ENCODE results near the gene KRTAP5-2. TPM values are rescaled to one million over a fixed set of nuclear protein-coding genes. Genes with fewer than 3 reads are reported as not detected.

KRTAP5-2 gene
- total and polyA plus RNA-seq, 2 of the 4 experiments (the other 2 are of a cell fraction): not detected

GRCh38 chr11:1548221-1549070 lies 49.6 kb downstream of the KRTAP5-2 start:
- CTCF ChIA-PET: interaction anchor here (2.1 kb wide), 1 partner anchor 26 kb away, joined by 6 read pairs; no protein-coding TSS in a partner anchor

More at GRCh38 chr11:1548221-1549070, 49.6 kb downstream of the KRTAP5-2 start:
- H2AK9ac ChIP-seq (replicated peaks; ENCODE audit: low read depth, low read length, poor library complexity): peak overlapping the region; percentile 76
- peak overlapping the region; percentile 10; the same call in 1 of the 2 replicates for H3K4me2 ChIP-seq (ENCODE audit: low read depth, low read length)
- intact Hi-C loops (cut with micrococcal nuclease): no loop called here
- in situ Hi-C loops (cut with MboI; ENCODE audit: low sequenced_read_pairs): no loop called here
- BruUV-seq (replicated peaks): no TSS peak
- H2AFZ ChIP-seq (replicated peaks; ENCODE audit: low read length, poor library complexity): peak overlapping the region; percentile 89
- no peak overlapping the region for H4K91ac ChIP-seq (ENCODE audit: insufficient read depth, low read depth, low read length)
- no peak overlapping the region for H3K9ac ChIP-seq (ENCODE audit: low read depth, low read length)
- H4K20me1 ChIP-seq (ENCODE audit: insufficient read depth, low read length): peaks cover 5% of the 10 kb centered on the region; the same call in 1 of the 2 replicates
- dilution Hi-C loops (cut with HindIII; ENCODE audit: low sequenced_read_pairs, unreplicated experiment): no loop called here
- H3K36me3 ChIP-seq (ENCODE audit: control insufficient read depth, insufficient read depth, low read length): no peaks in the 10 kb centered on the region
- H3K14ac ChIP-seq (replicated peaks; ENCODE audit: low read depth, low read length): no peak overlapping the region
- H3K18ac ChIP-seq (ENCODE audit: low read depth, low read length): no peak overlapping the region
- H3K9me1 ChIP-seq (ENCODE audit: insufficient read depth, low read length): no peaks in the 10 kb centered on the region
- H2BK20ac ChIP-seq (ENCODE audit: low read depth, low read length): no peak overlapping the region
- H3K23ac ChIP-seq (ENCODE audit: low read depth, low read length): no peak overlapping the region
- DNase-seq (peak; percentile 42), ATAC-seq (ENCODE audit: low read depth) (peak; percentile 40; the same call in 1 of the 2 replicates)
- H4K5ac ChIP-seq (ENCODE audit: low read depth, low read length): no peak overlapping the region
- TF ChIP-seq CHD1 (IDR thresholded peaks at IDR 0.05; ENCODE audit: low read depth, low read length) (no peak), MXI1 (IDR thresholded peaks at IDR 0.05; ENCODE audit: borderline replicate concordance, low read depth, low read length) (no peak), CEBPB (IDR thresholded peaks at IDR 0.05; ENCODE audit: low read depth, low read length) (peak; percentile 90), MAFK (IDR thresholded peaks at IDR 0.05; ENCODE audit: low read depth, low read length) (no peak)
- peaks cover 46% of the 10 kb centered on the region for H3K27me3 ChIP-seq (ENCODE audit: control insufficient read depth, insufficient read depth, low read length)
- no peak overlapping the region for H3K27ac ChIP-seq (ENCODE audit: insufficient read depth, low read length)
- H2BK15ac ChIP-seq (ENCODE audit: low read depth, low read length): no peak overlapping the region
- H2BK5ac ChIP-seq (ENCODE audit: low read depth, low read length, poor library complexity, severe bottlenecking): no peak overlapping the region
- peak overlapping the region in 1 of 2 experiments; percentile 33; a peak in 1 of 4 replicates for H4K8ac ChIP-seq (ENCODE audit: low read depth in 2 of 2, low read length in 2 of 2)
- no peak overlapping the region for H3K4me3 ChIP-seq (ENCODE audit: insufficient read depth, low read depth, low read length)
- H2AK5ac ChIP-seq (ENCODE audit: low read depth, low read length): no peak overlapping the region; the same call in 1 of the 2 replicates
- WGBS, 2 experiments (ENCODE audit: extremely low coverage in 2 of 2, insufficient read length in 1 of 2): no CpG with 5 or more reads among the region's 34 CpGs
- POLR2A ChIA-PET (ENCODE audit: unreplicated experiment): no interaction called here
- no peak overlapping the region for H2BK120ac ChIP-seq (ENCODE audit: low read depth, low read length)
- H3K56ac ChIP-seq (ENCODE audit: extremely low read depth, insufficient read depth, low read length): no peak overlapping the region
- H3K9me3 ChIP-seq (ENCODE audit: control insufficient read depth, insufficient read depth, low read length): no peaks in the 10 kb centered on the region
- H3K4ac ChIP-seq (ENCODE audit: low read depth, low read length): no peak overlapping the region
- peaks cover 4% of the 10 kb centered on the region; the same call in 1 of the 2 replicates for H3K4me1 ChIP-seq (ENCODE audit: control insufficient read depth, insufficient read depth, low read length)
- no peaks in the 10 kb centered on the region for H3K79me1 ChIP-seq (ENCODE audit: low read depth in 1 of 2, low read length in 2 of 2)
